ENCODE measurements around the gene AGPAT4.
A peak's percentile ranks its signal among the peaks of the same experiment; 100 is the strongest.

The AGPAT4 gene

GRCh38 chr6:161235776-161236633 is 37.9 kb downstream of the AGPAT4 start:
- Histone ChIP-seq H3K4me1 (ENCODE audit: control insufficient read depth, insufficient read depth, low read length) (peaks cover 11% of the 10 kb centered on the region), H3K27me3 (ENCODE audit: control insufficient read depth, insufficient read depth, low read length) (no peaks in the 10 kb centered on the region), H3K4me3 (ENCODE audit: low read length) (no peak overlapping the region), H3K36me3 (ENCODE audit: insufficient read depth, low read length) (no peaks in the 10 kb centered on the region), H3K4me2 (ENCODE audit: low read length) (no peak overlapping the region), H3K9me3 (replicated peaks; ENCODE audit: low read length) (no peaks in the 10 kb centered on the region), H3K9ac (ENCODE audit: low read depth, low read length) (no peak overlapping the region)

GRCh38 chr6:161233986-161234661 is 39.7 kb downstream of the AGPAT4 start:
- H3K4me1 ChIP-seq (ENCODE audit: control insufficient read depth, insufficient read depth, low read length): peaks cover 17% of the 10 kb centered on the region
- no peak overlapping the region for H3K9ac ChIP-seq (ENCODE audit: low read depth, low read length)
- peak overlapping the region; percentile 4 for H3K4me2 ChIP-seq (ENCODE audit: low read length)
- no peaks in the 10 kb centered on the region for H3K36me3 ChIP-seq (ENCODE audit: insufficient read depth, low read length)
- no peak overlapping the region for H3K4me3 ChIP-seq (ENCODE audit: low read length)
- no peaks in the 10 kb centered on the region for H3K9me3 ChIP-seq (replicated peaks; ENCODE audit: low read length)
- H3K27me3 ChIP-seq (ENCODE audit: control insufficient read depth, insufficient read depth, low read length): no peaks in the 10 kb centered on the region

GRCh38 chr6:161232467-161232866 is 41.4 kb downstream of the AGPAT4 start:
- Histone ChIP-seq H3K27me3 (ENCODE audit: control insufficient read depth, insufficient read depth, low read length) (no peaks in the 10 kb centered on the region), H3K4me3 (ENCODE audit: low read length) (no peak overlapping the region), H3K4me1 (ENCODE audit: control insufficient read depth, insufficient read depth, low read length) (peaks cover 32% of the 10 kb centered on the region), H3K9me3 (replicated peaks; ENCODE audit: low read length) (no peaks in the 10 kb centered on the region), H3K4me2 (ENCODE audit: low read length) (no peak overlapping the region), H3K36me3 (ENCODE audit: insufficient read depth, low read length) (no peaks in the 10 kb centered on the region), H3K9ac (ENCODE audit: low read depth, low read length) (no peak overlapping the region)

- H3K4me3 ChIP-seq (ENCODE audit: low read length): no peak overlapping the region
- peaks cover 34% of the 10 kb centered on the region for H3K4me1 ChIP-seq (ENCODE audit: control insufficient read depth, insufficient read depth, low read length)
- no peak overlapping the region for H3K9ac ChIP-seq (ENCODE audit: low read depth, low read length)
Measured at GRCh38 chr6:161232010-161232409, 41.9 kb downstream of the AGPAT4 start.

GRCh38 chr6:161230339-161230738 is 43.5 kb downstream of the AGPAT4 start:
- H3K36me3 ChIP-seq (ENCODE audit: insufficient read depth, low read length): no peaks in the 10 kb centered on the region
- H3K4me1 ChIP-seq (ENCODE audit: control insufficient read depth, insufficient read depth, low read length): peaks cover 34% of the 10 kb centered on the region
- no peak overlapping the region for H3K4me3 ChIP-seq (ENCODE audit: low read length)
- no peaks in the 10 kb centered on the region for H3K9me3 ChIP-seq (replicated peaks; ENCODE audit: low read length)
- no peak overlapping the region for H3K9ac ChIP-seq (ENCODE audit: low read depth, low read length)
- no peak overlapping the region for H3K4me2 ChIP-seq (ENCODE audit: low read length)
- H3K27me3 ChIP-seq (ENCODE audit: control insufficient read depth, insufficient read depth, low read length): no peaks in the 10 kb centered on the region

More at GRCh38 chr6:161232010-161232409, 41.9 kb downstream of the AGPAT4 start:
- Histone ChIP-seq H3K9me3 (replicated peaks; ENCODE audit: low read length) (no peaks in the 10 kb centered on the region), H3K4me2 (ENCODE audit: low read length) (no peak overlapping the region), H3K27me3 (ENCODE audit: control insufficient read depth, insufficient read depth, low read length) (no peaks in the 10 kb centered on the region), H3K36me3 (ENCODE audit: insufficient read depth, low read length) (no peaks in the 10 kb centered on the region)

- peak overlapping the region; percentile 35 for H3K4me3 ChIP-seq (ENCODE audit: low read length)
- H3K9me3 ChIP-seq (replicated peaks; ENCODE audit: low read length): no peaks in the 10 kb centered on the region
- no peaks in the 10 kb centered on the region for H3K36me3 ChIP-seq (ENCODE audit: insufficient read depth, low read length)
- H3K27me3 ChIP-seq (ENCODE audit: control insufficient read depth, insufficient read depth, low read length): no peaks in the 10 kb centered on the region
- peaks cover 26% of the 10 kb centered on the region for H3K4me1 ChIP-seq (ENCODE audit: control insufficient read depth, insufficient read depth, low read length)
- H3K4me2 ChIP-seq (ENCODE audit: low read length): peak overlapping the region; percentile 67
- H3K9ac ChIP-seq (ENCODE audit: low read depth, low read length): peak overlapping the region; percentile 63
Measured at GRCh38 chr6:161228921-161229591, 44.8 kb downstream of the AGPAT4 start.

- H3K4me2 ChIP-seq (ENCODE audit: low read length): peak overlapping the region; percentile 67
- H3K36me3 ChIP-seq (ENCODE audit: insufficient read depth, low read length): no peaks in the 10 kb centered on the region
- H3K9me3 ChIP-seq (replicated peaks; ENCODE audit: low read length): no peaks in the 10 kb centered on the region
- H3K4me1 ChIP-seq (ENCODE audit: control insufficient read depth, insufficient read depth, low read length): peaks cover 23% of the 10 kb centered on the region
- H3K27me3 ChIP-seq (ENCODE audit: control insufficient read depth, insufficient read depth, low read length): no peaks in the 10 kb centered on the region
- peak overlapping the region; percentile 35 for H3K4me3 ChIP-seq (ENCODE audit: low read length)
- H3K9ac ChIP-seq (ENCODE audit: low read depth, low read length): peak overlapping the region; percentile 63
Measured at GRCh38 chr6:161228096-161228495, 45.8 kb downstream of the AGPAT4 start.

GRCh38 chr6:161227004-161227960 is 46.6 kb downstream of the AGPAT4 start:
- Histone ChIP-seq H3K4me3 (ENCODE audit: low read length) (no peak overlapping the region), H3K4me1 (ENCODE audit: control insufficient read depth, insufficient read depth, low read length) (peaks cover 23% of the 10 kb centered on the region), H3K27me3 (ENCODE audit: control insufficient read depth, insufficient read depth, low read length) (no peaks in the 10 kb centered on the region), H3K9ac (ENCODE audit: low read depth, low read length) (no peak overlapping the region), H3K4me2 (ENCODE audit: low read length) (no peak overlapping the region), H3K9me3 (replicated peaks; ENCODE audit: low read length) (no peaks in the 10 kb centered on the region), H3K36me3 (ENCODE audit: insufficient read depth, low read length) (no peaks in the 10 kb centered on the region)

GRCh38 chr6:161226009-161226964 is 47.6 kb downstream of the AGPAT4 start:
- no peaks in the 10 kb centered on the region for H3K9me3 ChIP-seq (replicated peaks; ENCODE audit: low read length)
- peaks cover 23% of the 10 kb centered on the region for H3K4me1 ChIP-seq (ENCODE audit: control insufficient read depth, insufficient read depth, low read length)
- H3K4me3 ChIP-seq (ENCODE audit: low read length): no peak overlapping the region
- H3K4me2 ChIP-seq (ENCODE audit: low read length): no peak overlapping the region
- no peak overlapping the region for H3K9ac ChIP-seq (ENCODE audit: low read depth, low read length)
- no peaks in the 10 kb centered on the region for H3K27me3 ChIP-seq (ENCODE audit: control insufficient read depth, insufficient read depth, low read length)
- no peaks in the 10 kb centered on the region for H3K36me3 ChIP-seq (ENCODE audit: insufficient read depth, low read length)

GRCh38 chr6:161225681-161226008 is 48.2 kb downstream of the AGPAT4 start:
- no peaks in the 10 kb centered on the region for H3K9me3 ChIP-seq (replicated peaks; ENCODE audit: low read length)
- H3K27me3 ChIP-seq (ENCODE audit: control insufficient read depth, insufficient read depth, low read length): no peaks in the 10 kb centered on the region
- peaks cover 23% of the 10 kb centered on the region for H3K4me1 ChIP-seq (ENCODE audit: control insufficient read depth, insufficient read depth, low read length)
- H3K9ac ChIP-seq (ENCODE audit: low read depth, low read length): no peak overlapping the region
- H3K4me2 ChIP-seq (ENCODE audit: low read length): no peak overlapping the region
- H3K36me3 ChIP-seq (ENCODE audit: insufficient read depth, low read length): no peaks in the 10 kb centered on the region
- no peak overlapping the region for H3K4me3 ChIP-seq (ENCODE audit: low read length)
